Stimulated activated CD8-positive, alpha-beta memory T cell treated with anti-CD3 and anti-CD28 coated beads, Interleukin-12 subunit alpha, Interleukin-12 subunit beta, amount 100 ng/mL, for 24 hours (primary cell): Measurements from ENCODE around the gene APIP.

ENCODE experiments used
- DNase-seq: peaks from one replicate; pipeline ENCODE4 v3.0.0-alpha.2; 2020; ENCODE audit errors: extremely low read depth

APIP gene

DNA sequence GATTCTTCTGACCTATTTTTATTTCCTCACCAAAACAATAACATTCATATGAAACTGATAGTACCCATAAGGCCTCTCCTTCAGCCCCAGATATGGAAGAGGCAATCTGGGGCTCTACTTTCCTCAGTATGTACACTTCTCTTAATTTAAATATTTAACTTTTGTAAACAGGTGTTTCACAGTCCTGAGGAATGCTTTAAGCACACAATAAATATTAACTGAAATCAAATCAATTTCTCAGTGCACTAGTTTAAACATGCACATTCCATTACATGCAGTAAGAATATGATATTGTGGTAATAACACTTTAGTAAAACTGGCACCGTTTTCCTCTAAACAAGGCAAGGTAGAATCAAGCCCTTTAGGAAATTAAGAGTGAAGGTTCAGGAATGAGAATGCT is 28.9 kb downstream of the APIP start:
- DNase-seq: no peak

DNA sequence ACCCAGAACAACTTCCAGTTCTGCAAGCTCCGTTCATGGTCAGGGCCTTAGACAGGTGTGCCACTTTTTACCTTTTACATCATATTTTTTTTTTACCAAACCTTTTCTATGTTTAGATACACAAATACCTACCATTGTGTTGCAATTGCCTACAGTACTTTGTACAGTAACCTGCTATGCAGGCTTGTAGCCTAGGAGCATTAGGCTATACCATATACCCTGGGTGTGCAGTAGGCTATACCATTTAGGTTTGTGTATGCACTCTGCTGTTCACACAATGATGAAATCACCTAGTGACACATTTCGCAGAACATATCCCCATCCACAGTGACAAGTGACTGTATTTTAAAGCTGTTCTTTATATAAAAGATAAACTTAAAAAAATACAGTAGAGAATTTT is 29.6 kb downstream of the APIP start:
- no peak for DNase-seq

GRCh38 chr11:34881900-34882299 is 34.3 kb downstream of the APIP start:
- no peak for DNase-seq

DNA sequence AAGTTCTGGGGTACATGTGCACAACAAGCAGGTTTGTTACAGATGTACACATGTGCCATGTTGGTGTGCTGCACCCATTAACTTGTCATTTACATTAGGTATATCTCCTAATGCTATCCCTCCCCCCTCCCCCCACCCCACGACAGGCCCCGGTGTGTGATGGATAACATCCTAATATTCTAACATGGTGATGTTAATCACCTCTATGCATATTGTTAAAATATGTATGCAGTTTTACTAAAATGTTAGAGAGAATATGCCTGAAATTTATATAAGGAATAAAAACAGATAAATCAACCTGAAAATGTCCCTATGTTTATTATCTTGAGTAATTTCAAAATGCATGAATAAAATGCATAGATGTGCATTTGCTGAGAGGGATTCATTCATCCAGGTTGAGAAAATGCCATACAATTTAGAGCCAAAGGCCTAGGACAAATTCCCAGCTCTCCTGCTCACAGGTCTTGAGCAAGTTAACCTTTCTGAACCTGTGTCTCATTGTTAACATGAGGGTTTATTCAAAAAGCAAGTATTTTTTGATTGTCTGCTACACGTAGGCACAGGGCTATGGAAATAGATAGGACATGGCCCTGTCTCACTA is 38.7 kb downstream of the APIP start:
- no peak for DNase-seq

DNA sequence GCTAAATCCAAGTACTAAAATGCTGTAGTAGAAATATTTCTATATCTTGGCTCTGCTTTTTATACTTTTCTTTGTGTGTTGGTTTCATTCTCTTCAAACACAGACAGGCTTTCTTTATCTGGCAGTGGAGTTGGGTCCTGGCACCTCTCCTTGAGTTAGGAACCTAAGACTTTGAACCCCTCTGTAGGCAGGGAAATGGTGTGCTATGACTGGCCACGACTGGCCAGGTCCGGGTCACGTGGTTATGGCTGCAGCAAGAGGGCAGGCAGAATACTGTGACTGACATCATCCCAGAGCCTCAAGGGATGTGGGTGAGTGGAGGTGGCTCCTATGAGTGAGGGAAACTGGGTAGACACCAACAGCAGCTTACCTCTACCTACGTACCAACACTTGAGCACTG is 42.0 kb downstream of the APIP start:
- no peak for DNase-seq

- no peak for DNase-seq
These were observed 45.5 kb downstream of the APIP start for GRCh38 chr11:34870548-34871196.

DNA sequence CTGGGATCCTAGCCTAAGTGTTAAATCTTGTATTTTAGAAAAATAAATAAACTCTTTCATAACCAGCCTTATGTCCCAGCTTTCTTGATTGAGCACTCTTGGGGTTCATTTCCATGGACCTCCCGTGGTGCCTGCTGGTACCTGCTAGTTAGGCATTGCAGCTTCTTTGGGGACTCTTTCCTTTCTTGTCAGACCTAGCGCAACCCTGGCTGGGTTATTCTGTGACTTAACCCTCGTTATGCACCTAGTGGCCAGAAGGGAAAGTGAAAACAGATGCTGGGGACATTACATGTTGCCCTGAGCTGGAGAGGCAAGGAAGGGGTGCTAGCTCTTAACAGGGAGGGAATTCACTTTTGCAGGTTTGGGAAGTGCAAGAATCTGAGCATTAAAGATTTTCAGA is 46.8 kb downstream of the APIP start:
- DNase-seq: no peak

GRCh38 chr11:34866375-34866774 is 49.8 kb downstream of the APIP start:
- DNase-seq: no peak

DNA sequence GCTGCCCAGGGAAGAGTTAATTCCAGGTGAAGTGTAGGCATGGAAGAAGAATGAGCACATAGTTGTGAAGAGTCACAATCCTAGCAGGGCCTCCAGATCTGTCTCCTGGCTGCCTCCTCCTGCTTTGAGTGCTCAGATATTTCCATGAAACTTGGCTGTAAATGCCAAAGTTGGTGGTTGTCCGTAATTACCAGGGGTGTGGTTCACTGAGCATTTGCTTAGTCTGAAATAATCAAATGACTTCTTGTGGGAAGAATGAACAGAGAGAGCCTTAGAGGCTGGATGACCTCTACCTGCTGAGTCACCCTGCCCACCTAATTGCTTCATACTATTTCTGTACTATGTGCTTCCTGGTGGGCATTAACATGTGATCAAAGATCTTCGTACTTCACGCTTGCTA is 50.9 kb downstream of the APIP start:
- DNase-seq: no peak

- no peak for DNase-seq
These were observed 51.8 kb downstream of the APIP start for GRCh38 chr11:34864424-34864823.

GRCh38 chr11:34863048-34863447 is 53.1 kb downstream of the APIP start:
- no peak for DNase-seq

GRCh38 chr11:34860518-34860917 is 55.7 kb downstream of the APIP start:
- DNase-seq: no peak

GRCh38 chr11:34860034-34860433 is 56.1 kb downstream of the APIP start:
- no peak for DNase-seq

DNA sequence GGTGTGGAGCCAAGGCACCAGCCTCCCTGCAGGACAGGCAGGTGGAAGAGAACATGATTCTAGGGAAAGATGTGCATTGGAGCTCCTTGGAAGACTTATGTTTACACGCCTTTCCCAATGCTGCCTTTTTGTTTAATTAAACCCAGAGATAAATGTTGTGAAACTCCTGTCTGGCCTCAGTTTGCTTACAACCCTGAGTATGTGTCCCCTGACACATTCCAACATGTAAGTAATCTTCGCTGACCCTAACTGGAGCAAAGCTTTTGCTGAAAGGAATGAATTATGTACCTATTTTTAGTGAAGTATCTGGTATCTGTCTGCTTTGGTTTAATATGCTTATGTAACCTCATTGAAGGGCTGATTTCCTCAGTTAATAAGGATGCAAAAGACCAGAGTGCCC is 56.7 kb downstream of the APIP start:
- DNase-seq: no peak

DNA sequence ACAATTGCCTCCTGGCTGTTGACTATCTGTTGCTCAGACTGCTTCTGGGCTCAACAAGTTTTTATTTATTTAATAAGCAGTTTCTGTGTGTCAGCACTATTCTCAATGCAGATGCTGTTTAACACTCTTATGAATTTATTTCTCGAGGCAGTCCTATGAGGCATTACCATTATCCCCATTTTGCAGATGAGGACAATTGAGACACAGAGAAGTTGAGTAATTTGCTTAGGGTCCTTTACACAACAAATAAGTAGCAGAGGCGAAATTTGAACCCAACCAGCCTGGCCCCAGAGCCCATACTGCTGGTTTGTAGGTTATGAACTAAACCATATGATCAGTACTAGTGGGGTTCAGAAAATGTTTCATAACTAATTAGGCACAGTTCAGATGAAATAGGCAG is 58.7 kb downstream of the APIP start:
- DNase-seq: no peak

GRCh38 chr11:34856251-34856650 is 59.9 kb downstream of the APIP start:
- no peak for DNase-seq

- no peak for DNase-seq
These were observed 60.5 kb downstream of the APIP start for GRCh38 chr11:34855754-34856095.

- no peak for DNase-seq
These were observed 61.0 kb downstream of the APIP start for GRCh38 chr11:34855021-34855753.

DNA sequence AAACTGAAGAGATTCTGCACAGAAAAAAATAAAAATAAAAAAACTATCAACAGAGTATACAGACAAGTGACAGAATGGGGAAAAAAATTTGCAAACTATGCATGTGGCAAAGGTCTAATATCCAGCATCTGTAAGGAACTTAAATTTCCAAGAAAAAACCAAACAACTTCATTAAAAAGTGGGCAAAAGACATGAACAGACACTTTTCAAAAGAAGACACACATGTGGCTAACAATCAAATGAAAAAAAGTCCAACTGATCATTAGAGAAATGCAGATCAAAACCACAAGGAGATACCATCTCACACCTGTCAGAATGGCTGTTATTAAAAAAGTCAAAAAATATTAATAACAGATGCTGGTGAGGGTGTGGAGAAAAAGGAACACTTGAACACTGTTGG is 64.3 kb downstream of the APIP start:
- no peak for DNase-seq

GRCh38 chr11:34850334-34850733 is 65.8 kb downstream of the APIP start:
- DNase-seq: no peak

DNA sequence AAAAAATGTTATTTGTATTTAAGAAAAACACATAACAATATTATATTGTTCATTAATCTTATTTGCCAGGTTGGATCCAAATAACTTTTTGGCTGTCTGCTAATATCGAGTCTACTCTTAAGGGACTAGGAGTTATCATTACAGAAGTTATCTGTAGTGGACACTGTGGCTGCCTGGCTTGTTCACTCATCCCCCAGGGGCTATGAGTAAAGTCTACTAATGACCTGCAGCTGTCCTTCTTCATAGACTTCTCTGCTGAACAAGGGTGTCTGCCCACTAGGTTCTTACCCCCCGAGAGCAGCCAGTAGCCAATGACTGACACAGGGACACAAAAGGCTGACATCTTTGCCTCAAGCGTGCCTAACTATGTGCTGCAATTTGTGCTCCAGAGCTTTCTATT is 69.7 kb downstream of the APIP start:
- DNase-seq: no peak

- DNase-seq: no peak
These were observed 71.6 kb downstream of the APIP start for GRCh38 chr11:34844463-34845112.

- no peak for DNase-seq
These were observed 72.9 kb downstream of the APIP start for GRCh38 chr11:34843271-34843670.
